Tibial nerve (tissue), 4 donors: Measurements from ENCODE around the gene SPACA5.

Experiments
- EP300 ChIP-seq, 2 donors: sonication (generic); formaldehyde crosslinking; IDR thresholded peaks; one replicate each; pipeline ENCODE4 v1.6.1; 2017; ENCODE audit warnings: antibody characterized with exemption in 2 of 2, mild to moderate bottlenecking in 1 of 2
- POLR2A ChIP-seq, 2 donors: fragments of 450-650 bp; IDR thresholded peaks; one replicate each; pipeline ENCODE4 v1.6.1; 2017; ENCODE audit warnings: antibody characterized with exemption in 2 of 2, mild to moderate bottlenecking in 2 of 2, moderate library complexity in 2 of 2
- TF ChIP-seq, protein P1 (sequence below), 5 experiments: fragments of 200-600 bp in 3 of 5; fragments of 450-650 bp in 2 of 5; sonication (generic) in 3 of 5; IDR thresholded peaks; one replicate each; pipeline ENCODE4 v1.5.1; 2016 to 2019; ENCODE audit warnings: antibody characterized with exemption in 5 of 5, mild to moderate bottlenecking in 3 of 5, moderate library complexity in 2 of 5

DNA sequence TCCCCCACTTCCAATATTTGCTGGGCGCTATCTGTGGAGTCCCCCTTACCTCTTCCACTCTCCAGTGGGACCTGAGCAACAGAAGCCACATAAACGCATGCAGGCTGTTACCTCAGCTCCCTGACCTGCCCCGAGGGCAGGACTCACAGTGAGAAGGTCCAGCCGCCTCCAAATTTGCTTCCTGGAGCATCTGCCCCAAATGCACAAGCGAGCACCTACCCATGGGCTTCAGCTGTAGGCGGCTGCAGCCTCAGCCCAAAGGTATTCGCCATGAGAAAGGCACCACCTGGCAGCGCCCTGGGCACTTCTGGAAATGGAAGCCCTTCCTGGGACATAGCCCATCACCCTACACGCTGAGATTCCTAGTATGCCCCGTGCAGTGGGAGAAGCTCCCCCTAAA lies 23.4 kb downstream of the SPACA5 start:
- TF ChIP-seq, protein P1, sequence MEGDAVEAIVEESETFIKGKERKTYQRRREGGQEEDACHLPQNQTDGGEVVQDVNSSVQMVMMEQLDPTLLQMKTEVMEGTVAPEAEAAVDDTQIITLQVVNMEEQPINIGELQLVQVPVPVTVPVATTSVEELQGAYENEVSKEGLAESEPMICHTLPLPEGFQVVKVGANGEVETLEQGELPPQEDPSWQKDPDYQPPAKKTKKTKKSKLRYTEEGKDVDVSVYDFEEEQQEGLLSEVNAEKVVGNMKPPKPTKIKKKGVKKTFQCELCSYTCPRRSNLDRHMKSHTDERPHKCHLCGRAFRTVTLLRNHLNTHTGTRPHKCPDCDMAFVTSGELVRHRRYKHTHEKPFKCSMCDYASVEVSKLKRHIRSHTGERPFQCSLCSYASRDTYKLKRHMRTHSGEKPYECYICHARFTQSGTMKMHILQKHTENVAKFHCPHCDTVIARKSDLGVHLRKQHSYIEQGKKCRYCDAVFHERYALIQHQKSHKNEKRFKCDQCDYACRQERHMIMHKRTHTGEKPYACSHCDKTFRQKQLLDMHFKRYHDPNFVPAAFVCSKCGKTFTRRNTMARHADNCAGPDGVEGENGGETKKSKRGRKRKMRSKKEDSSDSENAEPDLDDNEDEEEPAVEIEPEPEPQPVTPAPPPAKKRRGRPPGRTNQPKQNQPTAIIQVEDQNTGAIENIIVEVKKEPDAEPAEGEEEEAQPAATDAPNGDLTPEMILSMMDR (IDR thresholded peaks at IDR 0.05) = no peak
- TF ChIP-seq EP300 (IDR thresholded peaks at IDR 0.05) = no peak
- TF ChIP-seq POLR2A (IDR thresholded peaks at IDR 0.05) = no peak
